Hepatocyte (in vitro differentiated cells): Measurements from ENCODE around the gene ITIH1. TPM values are rescaled to one million over a fixed set of nuclear protein-coding genes. Genes with fewer than 3 reads are reported as not detected.

ENCODE experiments used
- DNase-seq: peaks from one replicate; pipeline ENCODE4 v3.0.0-alpha.2; 2016; ENCODE audit warnings: low spot score
- H2AFZ ChIP-seq: fragments of 200-600 bp; sonication (generic); 2 replicates; pipeline ENCODE4 v1.6.0; 2016; ENCODE audit warnings: antibody characterized with exemption, mild to moderate bottlenecking
- H3K27ac ChIP-seq: fragments of 200-600 bp; sonication (generic); 2 replicates; pipeline ENCODE4 v1.5.1; 2016; ENCODE audit warnings: mild to moderate bottlenecking
- H3K27me3 ChIP-seq: fragments of 200-600 bp; sonication (generic); 2 replicates; pipeline ENCODE4 v1.6.1; 2016
- H3K36me3 ChIP-seq: fragments of 200-600 bp; sonication (generic); replicated peaks from 2 replicates; pipeline ENCODE4 v1.5.1; 2016; ENCODE audit warnings: low read depth; ENCODE audit not compliant: insufficient read depth
- H3K4me1 ChIP-seq: fragments of 200-600 bp; sonication (generic); 2 replicates; pipeline ENCODE4 v1.5.1; 2016; ENCODE audit warnings: mild to moderate bottlenecking, moderate library complexity; ENCODE audit not compliant: insufficient read depth
- H3K4me2 ChIP-seq: fragments of 200-600 bp; sonication (generic); 2 replicates; pipeline ENCODE4 v1.6.0; 2016
- H3K4me3 ChIP-seq: fragments of 200-600 bp; sonication (generic); 2 replicates; pipeline ENCODE4 v1.5.1; 2016; ENCODE audit warnings: mild to moderate bottlenecking
- H3K79me2 ChIP-seq: fragments of 200-600 bp; sonication (generic); 2 replicates; pipeline ENCODE4 v1.6.0; 2017; ENCODE audit warnings: mild to moderate bottlenecking
- H3K9me2 ChIP-seq: fragments of 200-600 bp; sonication (generic); replicated peaks from 2 replicates; pipeline ENCODE4 v1.6.0; 2017; ENCODE audit warnings: mild to moderate bottlenecking; ENCODE audit not compliant: insufficient read depth
- H3K9me3 ChIP-seq: fragments of 200-600 bp; sonication (generic); 2 replicates; pipeline ENCODE4 v1.5.1; 2016; ENCODE audit warnings: low read depth, mild to moderate bottlenecking
- H4K20me1 ChIP-seq: fragments of 200-600 bp; sonication (generic); 2 replicates; pipeline ENCODE4 v1.6.0; 2016; ENCODE audit warnings: mild to moderate bottlenecking; ENCODE audit not compliant: insufficient read depth, poor library complexity, severe bottlenecking
- CTCF ChIP-seq: fragments of 200-600 bp; sonication (generic); IDR thresholded peaks from 2 replicates; pipeline ENCODE4 v1.5.1; 2016; ENCODE audit warnings: antibody characterized with exemption, mild to moderate bottlenecking; ENCODE audit not compliant: poor library complexity
- EZH2 ChIP-seq: fragments of 200-600 bp; sonication (generic); IDR thresholded peaks from 2 replicates; pipeline ENCODE4 v1.6.1; 2016; ENCODE audit warnings: antibody characterized with exemption, mild to moderate bottlenecking, borderline replicate concordance
- EZH2phosphoT487 ChIP-seq: fragments of 200-600 bp; sonication (generic); IDR thresholded peaks from one replicate; pipeline ENCODE4 v1.6.1; 2018; ENCODE audit warnings: antibody characterized with exemption, mild to moderate bottlenecking, low read depth, moderate library complexity; ENCODE audit not compliant: unreplicated experiment, severe bottlenecking
- WGBS: methylation state at CpG from one replicate; pipeline ENCODE4 v1.1.6; 2016; ENCODE audit warnings: low lambda C conversion rate; ENCODE audit errors: missing lambda C conversion rate; 5-methylcytosine and 5-hydroxymethylcytosine counted together
- polyA plus RNA-seq: library from polyadenylated mRNA; unstranded; fragments of >200 nt; fragmentation: Nextera tagmentation; extraction: Ambion mirVana; gene quantifications from 2 replicates; pipeline ENCODE4 v1.2.1, GENCODE V29; 2016
- total RNA-seq: library from RNA; depleted of rRNA; stranded (reverse); fragments of >200 nt; gene quantifications from 2 replicates; pipeline ENCODE4 v1.2.3, GENCODE V29; 2014

ITIH1 gene
- total and polyA plus RNA-seq, 2 experiments from 2014 or later = 154 to 250 TPM

- 96% methylated on average over 14 of the region's 14 CpGs for WGBS
- Histone ChIP-seq H3K4me3 (no peak overlapping the region), H3K36me3 (no peaks in the 10 kb centered on the region)
Observed at GRCh38 chr3:52833202-52833601, 55.8 kb downstream of the ITIH1 start.

GRCh38 chr3:52834871-52835501 is 57.6 kb downstream of the ITIH1 start, which contains the start of gene MUSTN1:
TSS of gene MUSTN1 (minus strand) at chr3:52835019. CDS start at chr3:52834948, 71 bp downstream.
- Histone ChIP-seq H3K27me3 (no peaks in the 10 kb centered on the region), H2AFZ (no peak within 1 kb of the TSS), H4K20me1 (no peaks in the 10 kb centered on the region), H3K4me2 (peak within 1 kb of the TSS; percentile 56), H3K9me2 (no peaks in the 10 kb centered on the region), H3K36me3 (no peaks in the 10 kb centered on the region), H3K4me3 (no peak within 1 kb of the TSS), H3K27ac (peak within 1 kb of the TSS; percentile 14), H3K9me3 (no peaks in the 10 kb centered on the region), H3K79me2 (no peaks in the 10 kb centered on the region), H3K4me1 (peaks cover 9% of the 10 kb centered on the region)
- peak; percentile 40 for DNase-seq
- WGBS = 26% methylated on average over 11 of the region's 11 CpGs
- TF ChIP-seq EZH2phosphoT487 (no peak), EZH2 (no peak), CTCF (no peak)

More at GRCh38 chr3:52833202-52833601, 55.8 kb downstream of the ITIH1 start:
- H3K4me1 ChIP-seq = peaks cover 9% of the 10 kb centered on the region
- no peak overlapping the region for H2AFZ ChIP-seq
- H3K79me2 ChIP-seq = no peaks in the 10 kb centered on the region
- no peaks in the 10 kb centered on the region for H3K9me2 ChIP-seq
- no peaks in the 10 kb centered on the region for H4K20me1 ChIP-seq
- no peaks in the 10 kb centered on the region for H3K27me3 ChIP-seq
- H3K9me3 ChIP-seq = no peaks in the 10 kb centered on the region
- no peak overlapping the region for H3K27ac ChIP-seq
- TF ChIP-seq CTCF (no peak), EZH2phosphoT487 (no peak), EZH2 (no peak)
- no peak overlapping the region for H3K4me2 ChIP-seq
- no peak for DNase-seq

- Histone ChIP-seq H4K20me1 (no peaks in the 10 kb centered on the region), H3K4me1 (peaks cover 9% of the 10 kb centered on the region), H3K4me2 (no peak overlapping the region), H3K36me3 (no peaks in the 10 kb centered on the region), H3K9me2 (no peaks in the 10 kb centered on the region), H3K79me2 (no peaks in the 10 kb centered on the region), H3K4me3 (no peak overlapping the region), H2AFZ (no peak overlapping the region), H3K9me3 (no peaks in the 10 kb centered on the region), H3K27me3 (no peaks in the 10 kb centered on the region), H3K27ac (no peak overlapping the region)
- WGBS = 87% methylated on average over 8 of the region's 8 CpGs
- TF ChIP-seq CTCF = no peak
- no peak for TF ChIP-seq EZH2phosphoT487
- TF ChIP-seq EZH2 = no peak
- DNase-seq = no peak
Observed at GRCh38 chr3:52835766-52836470, 58.5 kb downstream of the ITIH1 start.
